ENCODE results near the gene CCSER2. TPM values are rescaled to one million over a fixed set of nuclear protein-coding genes. Genes with fewer than 3 reads are reported as not detected.
"Not testable (repeated sequence)": the region's sequence is repeated elsewhere in the genome, so short reads cannot be mapped to it uniquely, and the experiment has no call there.

CCSER2 gene
- total RNA-seq = 10 to 100 TPM; 43.9 to 71.9 (median 51.4) TPM

GRCh38 chr10:84328418-84329195, at the start of gene CCSER2:
Gene CCSER2, plus strand, starts transcription at chr10:84328589. Its CDS starts 42,464 bp downstream, at chr10:84371053.
- Histone ChIP-seq H3K9me3 (no peaks in the 10 kb centered on the region), H3K27me3 (no peaks in the 10 kb centered on the region), H3K27ac (peak within 1 kb of the TSS; percentile 96 to 99 (median 97)), H3K4me1 (peaks cover 0 to 40% (median 11%) of the 10 kb centered on the region in 4 donors), H3K4me3 (peak within 1 kb of the TSS; percentile 61 to 100 (median 88)), H3K36me3 (no peaks in the 10 kb centered on the region)
- 0% methylated on average over 25 to 27 of the region's 104 CpGs for WGBS, 2 donors
- peak; percentile 97 to 98 for DNase-seq (ENCODE audit: low spot score in 2 of 2)
- TF ChIP-seq EP300 (IDR thresholded peaks at IDR 0.05) (peak in 1 of 2 donors; percentile 57), CTCF (IDR thresholded peaks at IDR 0.05) (peak in 2 of 5 experiments; percentile 10 to 47), POLR2A (IDR thresholded peaks at IDR 0.05) (peak; percentile 84 to 93)

DNA sequence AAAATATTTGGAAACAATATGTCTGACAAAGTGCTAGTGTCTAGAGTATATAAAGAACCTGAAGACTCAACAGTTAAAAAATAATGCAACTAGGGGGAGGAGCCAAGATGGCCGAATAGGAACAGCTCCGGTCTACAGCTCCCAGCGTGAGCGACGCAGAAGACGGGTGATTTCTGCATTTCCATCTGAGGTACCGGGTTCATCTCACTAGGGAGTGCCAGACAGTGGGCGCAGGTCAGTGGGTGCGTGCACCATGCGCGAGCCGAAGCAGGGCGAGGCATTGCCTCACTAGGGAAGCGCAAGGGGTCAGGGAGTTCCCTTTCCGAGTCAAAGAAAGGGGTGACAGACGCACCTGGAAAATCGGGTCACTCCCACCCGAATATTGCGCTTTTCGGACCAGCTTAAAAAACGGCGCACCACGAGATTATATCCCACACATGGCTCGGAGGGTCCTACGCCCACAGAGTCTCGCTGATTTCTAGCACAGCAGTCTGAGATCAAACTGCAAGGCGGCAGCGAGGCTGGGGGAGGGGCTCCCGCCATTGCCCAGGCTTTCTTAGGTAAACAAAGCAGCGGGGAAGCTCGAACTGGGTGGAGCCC, 48.4 kb upstream of the CCSER2 start:
- H3K4me1 ChIP-seq; H3K9me3 ChIP-seq; DNase-seq (ENCODE audit: low spot score in 2 of 2); H3K27ac ChIP-seq; H3K27me3 ChIP-seq; H3K36me3 ChIP-seq; H3K4me3 ChIP-seq: not testable (repeated sequence)
- 71 to 74% methylated on average over 29 to 30 of the region's 31 CpGs for WGBS, 2 donors

DNA sequence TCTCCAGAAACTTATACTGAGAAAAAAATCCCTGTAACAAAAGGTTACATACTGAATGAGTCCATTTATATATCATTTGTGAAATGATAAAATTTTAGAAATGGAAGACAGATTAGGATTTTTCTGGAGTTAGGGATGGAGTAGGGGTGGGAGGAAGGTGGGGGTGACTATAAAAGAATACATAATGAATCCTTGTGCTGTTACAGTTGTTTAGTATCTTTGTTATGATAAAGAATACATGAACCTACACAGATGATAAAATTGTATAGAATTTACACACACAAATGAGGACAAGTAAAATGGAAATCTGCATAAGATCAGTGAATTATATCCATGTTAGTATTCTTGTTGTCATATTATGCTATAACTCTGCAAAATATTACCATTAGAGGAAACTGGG, 41.7 kb upstream of the CCSER2 start:
- Histone ChIP-seq H3K36me3 (no peaks in the 10 kb centered on the region), H3K27me3 (no peaks in the 10 kb centered on the region), H3K9me3 (no peaks in the 10 kb centered on the region), H3K27ac (no peak overlapping the region), H3K4me1 (no peaks in the 10 kb centered on the region), H3K4me3 (no peak overlapping the region)
- no peak for DNase-seq (ENCODE audit: low spot score in 2 of 2)
- TF ChIP-seq POLR2A (IDR thresholded peaks at IDR 0.05) (no peak), EP300 (IDR thresholded peaks at IDR 0.05) (no peak), CTCF (IDR thresholded peaks at IDR 0.05) (no peak)

- Histone ChIP-seq H3K4me3 (no peak overlapping the region), H3K27ac (no peak overlapping the region), H3K9me3 (no peaks in the 10 kb centered on the region), H3K4me1 (no peaks in the 10 kb centered on the region), H3K27me3 (no peaks in the 10 kb centered on the region), H3K36me3 (no peaks in the 10 kb centered on the region)
- 91 to 96% methylated on average over 1 of the region's 1 CpG for WGBS, 2 donors
- DNase-seq (ENCODE audit: low spot score in 2 of 2) = no peak
- TF ChIP-seq POLR2A (IDR thresholded peaks at IDR 0.05) (no peak), CTCF (IDR thresholded peaks at IDR 0.05) (no peak), EP300 (IDR thresholded peaks at IDR 0.05) (no peak)
Measured at GRCh38 chr10:84288151-84288550, 40.2 kb upstream of the CCSER2 start.

DNA sequence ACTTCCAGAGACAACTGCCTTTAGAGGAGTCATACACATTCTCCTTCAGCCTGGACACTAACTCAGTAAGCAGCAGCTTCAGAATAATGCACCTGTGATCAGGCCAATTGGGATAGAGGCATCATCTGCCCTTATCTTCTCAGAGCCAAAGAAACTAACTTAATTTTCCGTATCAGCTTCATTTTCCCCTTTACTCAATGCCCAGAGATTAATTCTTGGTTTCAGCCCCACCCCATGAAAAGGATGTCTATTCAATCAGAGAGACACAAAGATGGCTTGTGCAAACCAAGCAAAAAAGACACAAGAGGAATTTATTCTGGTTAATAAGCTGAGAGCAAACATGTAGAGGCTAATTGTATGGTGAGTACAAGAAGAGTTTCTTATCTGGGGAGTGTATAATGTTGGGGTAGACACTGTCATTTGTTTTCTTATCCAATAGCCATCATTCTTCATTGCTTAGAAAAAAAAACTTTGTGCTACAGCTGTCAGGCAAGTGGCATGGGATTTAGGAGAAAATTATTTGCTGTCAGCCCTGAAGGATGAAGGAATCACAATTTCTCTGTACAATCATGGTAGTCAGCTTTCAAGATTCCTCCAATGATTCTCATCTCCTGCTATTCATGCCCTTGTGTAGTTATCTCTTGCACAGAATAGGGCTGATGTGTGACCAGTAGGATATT, 38.7 kb upstream of the CCSER2 start:
- 64 to 65% methylated on average over 1 of the region's 1 CpG for WGBS, 2 donors
- H3K9me3 ChIP-seq = no peaks in the 10 kb centered on the region
- TF ChIP-seq EP300 (IDR thresholded peaks at IDR 0.05) = no peak
- TF ChIP-seq POLR2A (IDR thresholded peaks at IDR 0.05) = no peak
- TF ChIP-seq CTCF (IDR thresholded peaks at IDR 0.05) = no peak

More for the DNA sequence above, 38.7 kb upstream of the CCSER2 start:
- Histone ChIP-seq H3K27me3 (no peaks in the 10 kb centered on the region), H3K36me3 (no peaks in the 10 kb centered on the region), H3K4me1 (peaks cover 0 to 6% (median 0%) of the 10 kb centered on the region in 4 donors), H3K27ac (no peak overlapping the region), H3K4me3 (no peak overlapping the region)
- no peak for DNase-seq (ENCODE audit: low spot score in 2 of 2)

All from tibial nerve (tissue), 4 donors.